Naive B cell (primary cell): ENCODE data around the gene ZNF716. TPM values are rescaled to one million over a fixed set of nuclear protein-coding genes. Genes with fewer than 3 reads are reported as not detected.

Experiments
- ATAC-seq, 2 donors: fragments of 150-1000 bp; cut with Tn5 transposase; 2 replicates each; pipeline ENCODE4 v1.10.0; 2021; ENCODE audit warnings: low read depth in 2 of 2, mild to moderate bottlenecking in 2 of 2, moderate library complexity in 2 of 2
- DNase-seq: peaks from one replicate; pipeline ENCODE4 v3.0.0; 2022
- H3K27ac Mint-ChIP-seq, 6 donors: one replicate each; pipeline ENCODE4 v1.8.0; 2020 to 2022; ENCODE audit warnings: mild to moderate bottlenecking in 6 of 6, mixed read lengths in 6 of 6, moderate library complexity in 5 of 6, inconsistent platforms in 2 of 6
- H3K27me3 Mint-ChIP-seq, 3 donors: one replicate each; pipeline ENCODE4 v1.8.0; 2021 to 2022; ENCODE audit warnings: mixed read lengths in 3 of 3, mild to moderate bottlenecking in 1 of 3
- H3K36me3 Mint-ChIP-seq, 2 donors: one replicate each; pipeline ENCODE4 v1.8.0; 2020 to 2022; ENCODE audit warnings: mixed read lengths in 2 of 2, inconsistent platforms in 1 of 2, mild to moderate bottlenecking in 1 of 2
- H3K4me1 Mint-ChIP-seq, 3 donors: one replicate each; pipeline ENCODE4 v1.8.0; 2020 to 2022; ENCODE audit warnings: mixed read lengths in 3 of 3, inconsistent platforms in 1 of 3, mild to moderate bottlenecking in 1 of 3, moderate library complexity in 1 of 3
- H3K4me3 Mint-ChIP-seq, 8 donors: one replicate each; pipeline ENCODE4 v1.8.0; 2020 to 2022; ENCODE audit warnings: mild to moderate bottlenecking in 8 of 8, mixed read lengths in 8 of 8, moderate library complexity in 8 of 8, inconsistent platforms in 2 of 8
- H3K9me3 Mint-ChIP-seq, 7 donors: one replicate each; pipeline ENCODE4 v1.8.0; 2020 to 2022; ENCODE audit warnings: mixed read lengths in 7 of 7, mild to moderate bottlenecking in 5 of 7, inconsistent platforms in 2 of 7, moderate library complexity in 1 of 7
- polyA plus RNA-seq, 6 donors: library from polyadenylated mRNA; unstranded; fragments of 300-500 nt; fragmentation: Illumina TruSeq; gene quantifications; one replicate each; pipeline ENCODE4 v1.2.3, GENCODE V29; 2021; ENCODE audit warnings: low read depth in 6 of 6

The ZNF716 gene
- polyA plus RNA-seq, 6 donors from 2014 or later: not detected

DNA sequence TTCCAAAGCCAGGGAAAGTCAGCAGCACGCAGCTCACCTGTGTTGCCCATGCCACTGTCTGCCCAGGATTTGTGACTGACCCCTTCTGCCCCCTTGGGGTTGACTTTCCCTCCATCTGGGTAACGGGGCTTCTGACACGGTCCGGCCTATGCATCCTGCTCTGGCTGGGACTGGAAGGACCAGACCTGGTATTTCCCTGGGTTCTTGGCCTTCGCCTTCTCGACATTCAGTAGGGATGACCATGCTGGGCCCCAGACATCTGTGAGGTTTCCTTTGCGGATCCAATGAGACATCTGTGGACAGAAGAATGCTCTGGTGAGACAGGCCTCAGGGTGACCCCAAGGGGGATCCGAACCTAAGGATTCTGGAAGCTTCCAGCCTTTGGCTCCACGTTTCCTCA is 34.2 kb upstream of the ZNF716 start:
- Mint-ChIP-seq H3K9me3 (peaks cover 0 to 17% (median 12%) of the 10 kb centered on the region in 7 donors), H3K27me3 (no peaks in the 10 kb centered on the region), H3K4me3 (no peak overlapping the region), H3K27ac (no peak overlapping the region), H3K36me3 (no peaks in the 10 kb centered on the region), H3K4me1 (peaks cover 0 to 3% (median 0%) of the 10 kb centered on the region in 3 donors)
- ATAC-seq (no peak), DNase-seq (no peak)

DNA sequence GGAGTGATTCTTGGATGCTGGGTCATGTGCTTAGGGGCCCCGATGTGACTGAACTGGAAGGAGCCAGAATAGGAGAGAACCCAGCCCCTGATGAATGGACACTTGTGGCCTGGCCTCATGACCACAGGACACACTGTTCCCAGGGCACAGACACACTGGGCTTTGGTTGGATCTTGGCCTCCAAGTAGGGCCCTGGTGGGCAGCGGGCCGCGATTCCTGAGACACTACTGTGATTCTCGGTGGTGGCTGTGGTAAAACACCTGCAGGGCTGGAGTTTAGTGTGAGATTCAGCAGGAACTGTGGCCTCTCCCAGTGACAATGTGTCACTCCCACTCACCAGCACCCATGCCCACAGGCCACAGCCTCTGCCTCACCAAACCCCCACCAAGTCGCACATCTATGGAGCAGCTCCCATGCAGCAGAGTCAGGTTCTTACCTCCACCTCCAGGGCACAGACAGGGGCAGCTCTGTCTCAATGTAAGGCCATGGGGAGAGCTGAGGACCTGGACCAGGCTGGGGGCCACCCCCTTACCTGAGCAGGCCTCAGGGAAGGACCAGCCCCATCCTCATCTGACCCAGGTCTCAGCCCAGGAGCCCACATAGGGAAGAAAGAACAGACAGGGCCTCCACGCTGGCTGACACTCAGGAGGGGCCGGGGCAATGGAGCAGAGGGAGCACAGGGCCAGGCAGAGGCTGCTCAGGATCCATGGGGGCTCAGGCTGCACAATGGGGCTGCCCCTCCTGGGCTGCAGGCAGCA is 33.2 kb upstream of the ZNF716 start:
- H3K9me3 Mint-ChIP-seq: peaks cover 4 to 15% (median 12%) of the 10 kb centered on the region in 7 donors
- no peaks in the 10 kb centered on the region for H3K27me3 Mint-ChIP-seq
- H3K36me3 Mint-ChIP-seq: no peaks in the 10 kb centered on the region
- peaks cover 0 to 3% (median 0%) of the 10 kb centered on the region in 3 donors for H3K4me1 Mint-ChIP-seq
- no peak for DNase-seq
- H3K27ac Mint-ChIP-seq: peak overlapping the region in 1 of 6 donors; percentile 38
- ATAC-seq: no peak
- no peak overlapping the region for H3K4me3 Mint-ChIP-seq

DNA sequence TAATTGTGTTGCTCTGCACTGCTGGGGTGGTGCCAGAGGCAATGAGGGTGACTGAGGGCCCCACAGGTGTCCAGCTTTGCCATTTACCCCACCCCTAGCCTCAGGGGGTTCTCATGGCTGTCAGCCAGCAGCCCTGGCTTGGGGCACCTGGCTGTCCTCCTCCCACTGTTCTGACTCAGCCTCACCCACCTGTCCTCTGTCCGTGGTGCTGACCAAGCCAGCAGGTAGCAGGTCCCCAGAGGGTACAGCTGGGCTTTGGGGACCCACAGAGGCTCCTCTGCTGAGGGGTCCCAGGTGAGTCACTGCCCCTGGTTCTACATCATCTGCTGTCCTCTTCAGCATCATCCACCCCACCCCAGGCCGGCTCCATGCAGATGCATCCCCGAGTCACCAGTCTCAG is 32.2 kb upstream of the ZNF716 start:
- Mint-ChIP-seq H3K36me3 (no peaks in the 10 kb centered on the region), H3K9me3 (peaks cover 6 to 19% (median 10%) of the 10 kb centered on the region in 7 donors), H3K27ac (no peak overlapping the region), H3K4me1 (peaks cover 0 to 3% (median 0%) of the 10 kb centered on the region in 3 donors), H3K27me3 (no peaks in the 10 kb centered on the region), H3K4me3 (no peak overlapping the region)
- no peak for ATAC-seq
- no peak for DNase-seq

DNA sequence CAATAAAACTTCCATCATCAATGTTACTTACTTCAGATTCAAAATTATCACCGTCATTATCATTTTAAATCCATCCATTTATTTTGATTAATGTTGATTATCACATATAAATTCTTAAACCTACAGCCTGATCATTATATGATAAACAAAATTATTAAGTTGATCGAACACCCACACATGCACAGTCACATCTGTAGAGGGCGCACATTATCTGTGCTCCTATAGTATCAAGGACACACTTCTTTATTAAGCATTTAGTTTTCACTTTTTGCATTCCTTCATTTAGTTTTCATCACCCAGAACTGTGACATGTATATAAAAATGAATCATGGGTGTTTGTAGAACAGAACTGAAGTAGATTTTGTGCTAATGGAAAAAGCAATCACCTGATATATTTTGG is 26.2 kb upstream of the ZNF716 start:
- no peak overlapping the region for H3K27ac Mint-ChIP-seq

DNA sequence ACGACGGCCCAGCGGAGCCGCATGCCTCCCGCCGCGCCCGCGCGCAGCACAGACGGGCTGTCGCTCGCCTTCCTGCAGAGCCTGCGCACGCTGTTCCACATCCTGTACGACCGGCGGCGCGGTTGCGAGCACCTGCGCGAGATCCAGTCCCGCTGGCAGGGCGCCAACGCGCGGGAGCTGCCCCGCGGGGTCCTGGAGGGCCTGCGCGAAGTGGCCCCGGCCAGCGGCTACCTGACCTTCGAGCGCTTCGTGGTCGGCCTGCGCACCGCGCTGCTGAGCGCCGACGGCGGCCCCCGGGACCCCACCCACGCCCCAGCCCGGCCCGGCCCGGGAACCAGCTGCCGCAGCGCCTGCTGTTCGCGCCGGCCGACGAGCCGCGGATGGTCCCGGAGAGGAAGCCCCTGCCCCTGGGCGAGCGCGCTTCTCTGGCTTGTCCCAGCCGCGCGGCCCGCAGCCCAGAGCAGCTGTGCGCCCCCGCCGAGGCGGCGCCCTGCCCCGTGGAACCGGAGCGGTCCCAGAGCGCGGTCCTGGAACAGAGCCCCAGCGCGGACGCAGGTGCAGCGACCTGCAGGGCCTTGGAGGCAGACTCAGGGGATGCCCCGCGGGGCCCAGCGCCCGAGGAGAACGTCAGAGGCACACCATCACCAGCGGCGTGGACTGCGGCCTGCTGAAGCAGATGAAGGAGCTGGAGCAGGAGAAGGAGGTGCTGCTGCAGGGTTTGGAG is 25.3 kb upstream of the ZNF716 start:
- ATAC-seq (no peak), DNase-seq (no peak)
- Mint-ChIP-seq H3K36me3 (peaks cover 0 to 6% of the 10 kb centered on the region in 2 donors), H3K9me3 (peaks cover 2 to 27% (median 12%) of the 10 kb centered on the region in 7 donors), H3K4me1 (no peaks in the 10 kb centered on the region), H3K27me3 (no peaks in the 10 kb centered on the region), H3K4me3 (no peak overlapping the region), H3K27ac (no peak overlapping the region)

More for the DNA sequence above, 26.2 kb upstream of the ZNF716 start:
- ATAC-seq (no peak), DNase-seq (no peak)
- Mint-ChIP-seq H3K4me1 (no peaks in the 10 kb centered on the region), H3K9me3 (peaks cover 0 to 27% (median 7%) of the 10 kb centered on the region in 7 donors), H3K4me3 (no peak overlapping the region), H3K27me3 (no peaks in the 10 kb centered on the region), H3K36me3 (peaks cover 0 to 6% of the 10 kb centered on the region in 2 donors)

DNA sequence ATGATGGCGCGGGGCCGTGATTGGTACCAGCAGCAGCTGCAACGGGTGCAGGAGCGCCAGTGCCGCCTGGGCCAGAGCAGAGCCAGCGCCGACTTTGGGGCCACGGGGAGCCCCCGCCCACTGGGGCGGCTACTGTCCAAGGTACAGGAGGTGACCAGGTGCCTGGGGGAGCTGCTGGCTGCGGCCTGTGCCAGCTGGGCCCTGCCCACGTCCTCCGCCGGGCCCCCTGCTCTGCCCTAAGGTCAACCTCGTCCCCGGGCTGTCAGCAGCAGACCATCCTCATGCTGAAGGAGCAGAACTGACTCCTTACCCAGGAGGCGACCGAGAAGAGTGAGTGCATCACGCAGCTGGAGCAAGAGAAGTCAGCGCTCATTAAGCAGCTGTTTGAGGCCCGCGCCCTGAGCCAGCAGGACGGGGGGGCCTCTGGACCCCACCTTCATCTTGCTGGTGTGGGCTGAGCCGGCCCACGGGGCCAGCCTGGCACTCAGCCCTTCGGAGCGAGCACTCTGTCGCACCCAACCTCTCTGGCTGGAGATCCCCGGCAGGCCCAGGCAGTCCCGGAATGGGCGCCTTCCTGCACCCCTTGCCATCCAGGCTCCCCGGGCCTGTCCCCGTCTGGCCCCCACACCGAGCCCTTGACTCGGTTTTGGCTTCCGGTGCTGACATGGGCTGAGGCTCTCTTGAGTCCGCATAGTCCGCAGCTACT is 24.6 kb upstream of the ZNF716 start:
- ATAC-seq (no peak), DNase-seq (no peak)
- Mint-ChIP-seq H3K27ac (peak overlapping the region in 1 of 6 donors; percentile 56), H3K4me1 (no peaks in the 10 kb centered on the region), H3K4me3 (no peak overlapping the region), H3K9me3 (peaks cover 2 to 27% (median 13%) of the 10 kb centered on the region in 7 donors), H3K36me3 (peaks cover 0 to 6% of the 10 kb centered on the region in 2 donors), H3K27me3 (no peaks in the 10 kb centered on the region)

DNA sequence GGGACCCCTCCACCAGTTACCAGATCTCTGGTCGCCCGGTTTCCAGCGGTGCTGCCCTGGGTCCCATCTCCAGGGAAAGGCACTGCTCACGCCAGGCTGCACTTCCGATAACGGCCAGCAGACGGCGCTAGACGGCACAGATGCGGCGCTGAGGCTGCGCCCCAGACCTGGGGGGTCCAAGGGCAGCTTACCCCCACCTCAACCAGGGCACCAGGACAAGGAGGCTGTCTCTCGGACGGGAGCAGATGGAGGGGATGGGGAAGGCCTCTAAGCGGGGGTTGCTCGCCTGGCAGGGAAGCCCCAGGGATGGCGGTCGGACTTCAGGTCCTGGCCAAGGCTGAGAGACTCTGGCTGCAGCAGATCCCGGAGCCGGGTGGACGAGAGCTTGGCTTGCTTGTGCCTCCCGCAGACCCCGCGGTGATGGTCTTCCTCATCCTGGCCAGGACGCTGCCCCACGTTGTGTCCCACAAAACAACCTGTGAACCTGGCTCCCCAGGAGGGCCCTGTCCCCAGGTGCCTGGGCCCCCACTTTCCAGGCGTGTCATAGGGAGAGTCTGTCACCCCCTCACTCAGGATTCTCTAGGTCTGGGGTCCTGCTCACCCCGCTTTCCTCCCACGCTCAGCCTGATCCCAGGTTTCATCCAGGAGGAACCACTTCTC is 23.9 kb upstream of the ZNF716 start:
- Mint-ChIP-seq H3K4me3 (no peak overlapping the region), H3K27ac (peak overlapping the region in 1 of 6 donors; percentile 56), H3K27me3 (no peaks in the 10 kb centered on the region), H3K9me3 (peaks cover 2 to 28% (median 15%) of the 10 kb centered on the region in 7 donors), H3K4me1 (no peaks in the 10 kb centered on the region), H3K36me3 (peaks cover 0 to 6% of the 10 kb centered on the region in 2 donors)
- DNase-seq: no peak
- ATAC-seq: no peak

DNA sequence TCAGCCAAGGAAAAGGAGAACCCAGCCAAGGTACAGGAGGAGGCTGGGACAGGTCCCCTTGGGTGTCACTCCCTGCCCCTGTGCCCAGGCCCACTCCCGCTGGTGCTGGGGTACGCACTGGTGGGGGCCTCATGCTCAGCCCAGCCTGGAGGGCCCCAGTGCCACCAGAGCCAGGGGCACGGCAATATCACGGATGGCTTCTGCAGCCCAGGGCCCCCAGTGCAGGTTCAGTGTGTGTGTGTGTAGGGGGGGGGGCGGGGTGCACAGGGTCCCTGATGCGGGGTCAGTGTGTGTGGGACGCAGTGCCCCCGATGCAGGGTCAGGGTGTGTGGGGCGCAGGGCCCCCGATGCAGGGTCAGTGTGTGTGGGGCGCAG is 23.4 kb upstream of the ZNF716 start:
- H3K27ac Mint-ChIP-seq: no peak overlapping the region
- no peak overlapping the region for H3K4me3 Mint-ChIP-seq
- H3K4me1 Mint-ChIP-seq: no peaks in the 10 kb centered on the region
- H3K9me3 Mint-ChIP-seq: peaks cover 2 to 29% (median 12%) of the 10 kb centered on the region in 7 donors
- peaks cover 0 to 6% of the 10 kb centered on the region in 2 donors for H3K36me3 Mint-ChIP-seq
- no peak for ATAC-seq
- DNase-seq: no peak
- H3K27me3 Mint-ChIP-seq: no peaks in the 10 kb centered on the region

DNA sequence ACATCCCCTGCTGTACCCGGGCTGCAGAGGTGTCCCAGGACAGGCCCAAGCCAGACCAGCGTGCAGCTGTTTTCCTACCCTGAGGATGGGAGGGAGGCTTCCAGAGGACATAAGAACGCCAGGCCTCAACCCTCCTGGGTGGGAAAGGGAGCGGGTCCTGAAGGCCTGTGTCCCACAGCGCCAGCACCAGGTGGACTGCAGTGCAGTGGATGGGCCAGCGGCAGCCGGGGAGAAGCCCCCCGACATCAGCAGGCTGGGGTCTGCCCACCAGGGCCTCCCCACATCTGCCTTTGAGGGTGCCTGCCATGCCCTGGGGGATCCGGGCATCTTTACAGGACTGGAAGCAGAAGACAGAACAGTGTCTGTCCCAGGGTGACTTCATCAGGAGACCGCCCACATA is 22.8 kb upstream of the ZNF716 start:
- DNase-seq: no peak
- ATAC-seq: no peak
- no peak overlapping the region for H3K27ac Mint-ChIP-seq
- peaks cover 2 to 33% (median 12%) of the 10 kb centered on the region in 7 donors for H3K9me3 Mint-ChIP-seq
- H3K4me3 Mint-ChIP-seq: no peak overlapping the region
- peaks cover 0 to 6% of the 10 kb centered on the region in 2 donors for H3K36me3 Mint-ChIP-seq
- no peaks in the 10 kb centered on the region for H3K4me1 Mint-ChIP-seq
- H3K27me3 Mint-ChIP-seq: no peaks in the 10 kb centered on the region

DNA sequence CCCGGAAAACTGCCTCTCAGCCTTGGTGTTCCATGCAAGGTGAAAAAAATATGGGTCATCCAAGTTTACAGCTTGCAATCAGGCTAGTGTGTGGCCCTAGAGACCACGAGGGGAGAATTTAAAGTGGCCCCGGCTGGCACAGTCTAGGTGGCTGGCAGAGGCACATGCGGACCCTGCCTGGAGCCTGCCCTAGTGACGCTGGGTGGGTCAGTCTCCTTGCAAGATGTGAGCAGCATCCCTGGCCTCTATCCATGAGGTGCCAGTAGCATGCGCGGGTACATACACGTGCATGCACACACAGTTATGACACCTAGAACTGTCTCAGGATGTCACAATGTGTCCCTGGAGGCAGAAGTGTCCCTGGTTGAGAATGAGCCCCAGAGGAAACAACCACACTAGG is 22.4 kb upstream of the ZNF716 start:
- Mint-ChIP-seq H3K9me3 (peaks cover 2 to 33% (median 12%) of the 10 kb centered on the region in 7 donors), H3K36me3 (peaks cover 0 to 6% of the 10 kb centered on the region in 2 donors), H3K27me3 (no peaks in the 10 kb centered on the region), H3K4me1 (no peaks in the 10 kb centered on the region), H3K27ac (no peak overlapping the region), H3K4me3 (no peak overlapping the region)
- ATAC-seq: no peak
- no peak for DNase-seq

DNA sequence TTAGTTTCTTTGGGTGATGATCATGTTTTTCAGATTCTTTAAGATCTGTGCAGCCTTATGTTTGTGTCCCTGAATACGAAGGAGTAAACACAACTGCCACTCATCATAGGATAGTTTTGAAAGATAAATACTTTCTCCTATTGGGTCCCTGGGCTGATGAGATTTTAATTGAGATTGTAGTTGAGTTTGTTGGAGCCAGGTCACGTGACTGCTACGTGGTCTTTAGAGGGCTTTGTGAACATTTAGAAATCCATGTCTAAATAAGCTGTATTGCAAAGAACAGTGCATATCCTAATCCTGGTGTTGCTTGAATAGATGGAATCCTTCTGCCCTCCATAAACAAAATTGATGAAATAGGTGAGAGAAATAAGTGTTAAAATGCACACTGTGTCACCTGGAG is 17.4 kb upstream of the ZNF716 start:
- Mint-ChIP-seq H3K27me3 (no peaks in the 10 kb centered on the region), H3K4me3 (no peak overlapping the region), H3K27ac (no peak overlapping the region), H3K4me1 (no peaks in the 10 kb centered on the region), H3K36me3 (no peaks in the 10 kb centered on the region), H3K9me3 (peaks cover 4 to 34% (median 10%) of the 10 kb centered on the region in 7 donors)
- DNase-seq (no peak), ATAC-seq (no peak)

DNA sequence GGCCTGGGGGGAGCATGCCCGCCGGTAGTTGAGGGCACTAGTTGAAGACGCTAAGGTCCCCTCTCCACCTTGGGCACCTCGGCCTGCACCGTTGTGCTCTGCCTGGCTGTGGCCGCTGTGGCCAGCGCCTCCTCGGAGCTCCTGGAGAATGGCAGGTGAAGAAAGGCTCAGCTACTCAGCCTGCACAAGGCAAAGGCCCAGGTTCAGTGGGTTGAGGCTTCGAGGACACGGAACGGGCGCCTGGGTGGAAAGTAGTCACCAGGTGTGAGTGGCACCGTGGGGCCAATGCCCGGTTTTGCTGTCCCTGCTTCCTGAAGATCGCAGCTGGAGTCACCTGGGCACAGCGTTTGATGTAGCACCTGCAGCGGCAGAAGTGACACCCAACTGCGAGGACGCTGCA is 12.4 kb upstream of the ZNF716 start:
- no peak for ATAC-seq
- no peak overlapping the region for H3K4me3 Mint-ChIP-seq
- no peak for DNase-seq
- H3K4me1 Mint-ChIP-seq: no peaks in the 10 kb centered on the region
- H3K9me3 Mint-ChIP-seq: peaks cover 4 to 26% (median 16%) of the 10 kb centered on the region in 7 donors
- no peaks in the 10 kb centered on the region for H3K27me3 Mint-ChIP-seq
- no peak overlapping the region for H3K27ac Mint-ChIP-seq
- H3K36me3 Mint-ChIP-seq: no peaks in the 10 kb centered on the region

DNA sequence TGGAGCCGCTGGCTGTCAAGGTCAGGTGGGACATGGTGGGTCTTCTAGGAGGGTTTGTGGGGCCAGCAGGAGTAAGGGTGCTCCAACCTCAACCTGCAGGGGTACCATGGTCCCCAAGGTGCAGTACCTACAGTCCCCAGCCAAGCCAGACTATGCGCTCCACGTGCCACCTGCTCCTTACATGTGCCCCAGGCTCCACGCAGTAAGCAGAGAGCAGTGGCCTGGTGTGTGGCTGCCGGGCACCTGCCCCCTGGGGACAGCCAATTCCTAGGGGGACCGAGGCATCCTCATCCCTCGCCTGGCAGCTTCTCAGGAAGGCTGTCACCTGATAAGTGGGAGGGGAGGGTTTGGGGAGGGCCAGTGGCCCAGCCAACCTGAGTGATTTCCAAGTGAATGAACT is 11.7 kb upstream of the ZNF716 start:
- DNase-seq (no peak), ATAC-seq (no peak)
- Mint-ChIP-seq H3K4me3 (no peak overlapping the region), H3K4me1 (no peaks in the 10 kb centered on the region), H3K9me3 (peaks cover 5 to 24% (median 16%) of the 10 kb centered on the region in 7 donors), H3K27me3 (no peaks in the 10 kb centered on the region), H3K36me3 (no peaks in the 10 kb centered on the region), H3K27ac (no peak overlapping the region)
